ENCODE data around the gene PFKFB2.

The PFKFB2 gene

DNA sequence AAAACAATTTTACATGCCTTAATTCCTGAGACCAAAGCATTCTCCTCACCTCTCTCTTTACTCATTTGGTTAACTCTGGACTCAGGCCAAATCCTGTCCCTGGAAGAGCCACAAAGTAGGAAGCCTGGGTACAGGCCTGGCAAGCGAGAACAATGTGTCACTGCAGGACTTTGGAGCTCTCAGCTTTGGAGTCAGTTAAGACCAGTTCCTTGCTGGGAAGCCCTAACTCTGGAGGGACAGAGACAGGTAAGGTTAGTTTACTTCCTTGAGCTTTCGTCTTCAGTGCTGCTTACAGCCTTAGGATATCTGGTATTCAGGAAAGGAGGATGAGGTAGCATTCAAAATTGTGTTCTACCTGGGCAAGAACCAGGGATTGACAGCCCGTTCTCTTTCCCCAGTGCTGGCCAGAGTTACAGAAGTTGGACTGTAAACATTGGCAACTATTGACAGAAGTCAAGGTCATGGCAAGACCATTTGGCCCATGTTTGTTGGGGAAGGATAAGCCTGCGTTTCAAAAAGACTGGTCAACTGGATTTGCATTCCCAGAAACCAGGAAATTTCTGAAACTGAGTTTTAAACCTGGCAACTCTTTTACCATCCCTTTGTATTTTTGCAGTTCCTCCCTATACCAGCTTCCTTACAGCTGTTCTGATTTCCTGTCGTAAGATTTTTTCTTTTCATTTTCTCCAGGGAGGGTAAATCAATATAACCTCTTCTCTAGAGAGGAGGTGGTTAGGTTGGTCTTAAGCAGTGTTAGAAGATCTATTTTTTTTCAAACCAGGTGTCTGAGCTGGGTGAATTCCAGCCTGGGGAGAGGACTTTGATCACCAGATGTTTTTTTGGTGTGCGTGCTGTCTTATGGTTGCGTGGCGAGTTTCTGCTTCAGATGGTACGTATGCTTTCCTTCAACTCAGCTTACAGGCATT, 35.9 kb downstream of the PFKFB2 start, which contains the start of gene C4BPB:
Gene C4BPB (plus strand): TSS at position 160 of the 926 bp plus-strand sequence. CDS start 672 bp downstream, at position 832.
- TF ChIP-seq CTCF (IDR thresholded peaks at IDR 0.05), result no peak

GRCh38 chr1:207089627-207090355, 36.7 kb downstream of the PFKFB2 start:
- TF ChIP-seq CTCF (IDR thresholded peaks at IDR 0.05), result no peak

- no peak for TF ChIP-seq CTCF (IDR thresholded peaks at IDR 0.05)
Observed at GRCh38 chr1:207091200-207091908, 38.3 kb downstream of the PFKFB2 start.

DNA sequence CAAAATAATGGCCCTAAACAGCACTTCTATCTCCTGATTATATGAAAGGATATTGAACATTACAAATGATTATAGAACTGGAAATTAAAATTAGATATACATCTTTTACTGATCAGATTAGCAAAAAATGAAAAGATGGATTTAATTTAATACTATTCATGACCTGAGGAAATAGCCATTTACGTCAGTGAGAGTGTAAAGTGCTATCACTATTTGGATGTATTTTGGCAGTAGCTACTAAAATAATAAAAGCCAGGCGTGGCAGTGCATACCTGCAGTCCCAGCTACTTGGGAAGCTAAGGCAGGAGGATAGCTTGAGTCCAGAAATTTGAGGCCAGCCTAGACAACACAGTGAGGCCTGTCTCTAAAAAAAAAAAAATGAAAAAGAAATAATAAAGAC, 40.9 kb downstream of the PFKFB2 start:
- no peak for TF ChIP-seq CTCF (IDR thresholded peaks at IDR 0.05)

DNA sequence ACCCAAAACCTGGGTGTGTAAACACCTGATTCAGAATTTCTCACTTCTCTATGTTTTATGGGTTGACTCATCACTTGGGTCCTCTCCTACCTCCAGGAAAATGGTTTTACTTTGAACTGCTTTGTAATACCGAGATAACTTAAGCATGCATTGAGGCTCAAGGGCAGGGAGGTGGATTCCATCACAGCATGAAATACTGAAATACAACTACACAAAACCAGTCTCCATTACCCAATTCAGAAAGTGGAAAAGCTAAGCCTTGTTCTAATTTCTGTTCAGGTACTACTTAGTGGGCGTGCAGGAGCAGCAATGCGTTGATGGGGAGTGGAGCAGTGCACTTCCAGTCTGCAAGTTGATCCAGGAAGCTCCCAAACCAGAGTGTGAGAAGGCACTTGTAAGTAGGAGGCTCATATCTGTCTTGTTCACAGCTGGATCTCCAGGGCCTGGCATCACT, 44.8 kb downstream of the PFKFB2 start:
- TF ChIP-seq CTCF (IDR thresholded peaks at IDR 0.05), result no peak

GRCh38 chr1:207101720-207102119, 48.6 kb downstream of the PFKFB2 start:
- no peak for TF ChIP-seq CTCF (IDR thresholded peaks at IDR 0.05)

GRCh38 chr1:207102146-207102545, 49.1 kb downstream of the PFKFB2 start:
- TF ChIP-seq CTCF (IDR thresholded peaks at IDR 0.05), result no peak

Measured in LNCAP (cell line).